HL-60 (cell line): ENCODE results near the gene COPG1.

Experiments
- GABPA ChIP-seq: IDR thresholded peaks from 2 replicates; pipeline ENCODE4 v1.6.1; 2012; ENCODE audit warnings: low read depth
- POLR2AphosphoS5 ChIP-seq: IDR thresholded peaks from 2 replicates; pipeline ENCODE4 v1.6.1; 2012; ENCODE audit warnings: low read depth
- TF ChIP-seq, protein P1 (sequence below): IDR thresholded peaks from one replicate; pipeline ENCODE4 v1.5.1; 2011; ENCODE audit warnings: low read length, control low read depth, inconsistent platforms; ENCODE audit not compliant: insufficient read depth
- TF ChIP-seq, protein P2 (sequence below): IDR thresholded peaks from 2 replicates; pipeline ENCODE4 v1.6.1; 2012; ENCODE audit warnings: low read depth; ENCODE audit not compliant: insufficient replicate concordance

DNA sequence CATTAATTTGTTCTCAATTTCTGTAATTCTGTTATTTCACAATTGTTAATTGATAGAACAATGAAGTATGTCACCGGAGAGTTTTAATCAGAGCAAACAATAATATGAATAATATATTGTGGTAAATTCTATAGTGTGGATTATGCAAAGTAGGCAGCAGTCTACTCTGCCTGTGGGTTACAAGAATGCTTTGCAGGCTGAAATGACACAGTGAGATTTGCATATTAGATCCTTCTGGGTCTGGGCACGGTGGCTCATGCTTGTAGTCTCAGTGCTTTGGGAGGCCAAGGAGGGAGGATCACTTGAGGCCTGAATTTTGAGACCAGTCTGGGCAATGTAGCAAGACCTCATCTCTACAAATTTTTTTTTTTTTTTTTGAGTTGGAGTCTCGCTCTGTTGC is 12.5 kb downstream of the COPG1 start:
- TF ChIP-seq, protein P1, sequence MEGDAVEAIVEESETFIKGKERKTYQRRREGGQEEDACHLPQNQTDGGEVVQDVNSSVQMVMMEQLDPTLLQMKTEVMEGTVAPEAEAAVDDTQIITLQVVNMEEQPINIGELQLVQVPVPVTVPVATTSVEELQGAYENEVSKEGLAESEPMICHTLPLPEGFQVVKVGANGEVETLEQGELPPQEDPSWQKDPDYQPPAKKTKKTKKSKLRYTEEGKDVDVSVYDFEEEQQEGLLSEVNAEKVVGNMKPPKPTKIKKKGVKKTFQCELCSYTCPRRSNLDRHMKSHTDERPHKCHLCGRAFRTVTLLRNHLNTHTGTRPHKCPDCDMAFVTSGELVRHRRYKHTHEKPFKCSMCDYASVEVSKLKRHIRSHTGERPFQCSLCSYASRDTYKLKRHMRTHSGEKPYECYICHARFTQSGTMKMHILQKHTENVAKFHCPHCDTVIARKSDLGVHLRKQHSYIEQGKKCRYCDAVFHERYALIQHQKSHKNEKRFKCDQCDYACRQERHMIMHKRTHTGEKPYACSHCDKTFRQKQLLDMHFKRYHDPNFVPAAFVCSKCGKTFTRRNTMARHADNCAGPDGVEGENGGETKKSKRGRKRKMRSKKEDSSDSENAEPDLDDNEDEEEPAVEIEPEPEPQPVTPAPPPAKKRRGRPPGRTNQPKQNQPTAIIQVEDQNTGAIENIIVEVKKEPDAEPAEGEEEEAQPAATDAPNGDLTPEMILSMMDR, result no peak
- TF ChIP-seq GABPA, result no peak
- no peak for TF ChIP-seq POLR2AphosphoS5
- TF ChIP-seq, protein P2, sequence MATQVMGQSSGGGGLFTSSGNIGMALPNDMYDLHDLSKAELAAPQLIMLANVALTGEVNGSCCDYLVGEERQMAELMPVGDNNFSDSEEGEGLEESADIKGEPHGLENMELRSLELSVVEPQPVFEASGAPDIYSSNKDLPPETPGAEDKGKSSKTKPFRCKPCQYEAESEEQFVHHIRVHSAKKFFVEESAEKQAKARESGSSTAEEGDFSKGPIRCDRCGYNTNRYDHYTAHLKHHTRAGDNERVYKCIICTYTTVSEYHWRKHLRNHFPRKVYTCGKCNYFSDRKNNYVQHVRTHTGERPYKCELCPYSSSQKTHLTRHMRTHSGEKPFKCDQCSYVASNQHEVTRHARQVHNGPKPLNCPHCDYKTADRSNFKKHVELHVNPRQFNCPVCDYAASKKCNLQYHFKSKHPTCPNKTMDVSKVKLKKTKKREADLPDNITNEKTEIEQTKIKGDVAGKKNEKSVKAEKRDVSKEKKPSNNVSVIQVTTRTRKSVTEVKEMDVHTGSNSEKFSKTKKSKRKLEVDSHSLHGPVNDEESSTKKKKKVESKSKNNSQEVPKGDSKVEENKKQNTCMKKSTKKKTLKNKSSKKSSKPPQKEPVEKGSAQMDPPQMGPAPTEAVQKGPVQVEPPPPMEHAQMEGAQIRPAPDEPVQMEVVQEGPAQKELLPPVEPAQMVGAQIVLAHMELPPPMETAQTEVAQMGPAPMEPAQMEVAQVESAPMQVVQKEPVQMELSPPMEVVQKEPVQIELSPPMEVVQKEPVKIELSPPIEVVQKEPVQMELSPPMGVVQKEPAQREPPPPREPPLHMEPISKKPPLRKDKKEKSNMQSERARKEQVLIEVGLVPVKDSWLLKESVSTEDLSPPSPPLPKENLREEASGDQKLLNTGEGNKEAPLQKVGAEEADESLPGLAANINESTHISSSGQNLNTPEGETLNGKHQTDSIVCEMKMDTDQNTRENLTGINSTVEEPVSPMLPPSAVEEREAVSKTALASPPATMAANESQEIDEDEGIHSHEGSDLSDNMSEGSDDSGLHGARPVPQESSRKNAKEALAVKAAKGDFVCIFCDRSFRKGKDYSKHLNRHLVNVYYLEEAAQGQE, result no peak
